CD4-positive, alpha-beta T cell (primary cell): ENCODE data around the gene CTNNA3. TPM values are rescaled to one million over a fixed set of nuclear protein-coding genes. Genes with fewer than 3 reads are reported as not detected.

Source experiments
- ATAC-seq: fragments of 200-7000 bp; cut with Tn5 transposase; one replicate; pipeline ENCODE4 v1.10.0; 2022; ENCODE audit warnings: mild to moderate bottlenecking; ENCODE audit not compliant: poor library complexity
- CTCF ChIA-PET: fragments of 350-600 bp; sonication (Branson Sonifier 250); formaldehyde crosslinking; loops from one replicate; lab custom pipeline; 2021; ENCODE audit warnings: antibody characterized with exemption, inconsistent platforms; lab: Charles Lee
- POLR2A ChIA-PET: fragments of 350-600 bp; sonication (Branson Sonifier 250); formaldehyde crosslinking; loops from one replicate; lab custom pipeline; 2021; ENCODE audit warnings: antibody characterized with exemption, inconsistent platforms; lab: Charles Lee
- DNase-seq, 14 experiments: peaks; one replicate each; pipeline ENCODE4 v3.0.0-alpha.2; 2013 to 2020; ENCODE audit warnings: mixed read lengths in 2 of 14
- H3K27ac ChIP-seq, 2 donors: one replicate each; pipeline versions ENCODE4 v1.5.1 to v1.7.0; 2013; ENCODE audit warnings: low read length in 2 of 2, low read depth in 1 of 2, mild to moderate bottlenecking in 1 of 2
- H3K27me3 ChIP-seq, 2 experiments: 1 replicate in 1 of 2; 2 replicates in 1 of 2; pipeline versions ENCODE4 v1.6.1 to v1.7.0; 2013; ENCODE audit warnings: low read length in 2 of 2, control low read depth in 1 of 2, mild to moderate bottlenecking in 1 of 2, moderate library complexity in 1 of 2; ENCODE audit not compliant: insufficient read depth in 2 of 2, control insufficient read depth in 1 of 2
- H3K36me3 ChIP-seq: one replicate; pipeline ENCODE4 v1.6.1; 2013; ENCODE audit warnings: low read length, control low read depth; ENCODE audit not compliant: insufficient read depth
- H3K4me1 ChIP-seq: one replicate; pipeline ENCODE4 v1.6.1; 2013; ENCODE audit warnings: low read length, control low read depth; ENCODE audit not compliant: insufficient read depth
- H3K4me3 ChIP-seq: one replicate; pipeline ENCODE4 v1.5.1; 2013; ENCODE audit warnings: mild to moderate bottlenecking, low read length, moderate library complexity
- H3K9me3 ChIP-seq, 2 experiments: 1 replicate in 1 of 2; 2 replicates in 1 of 2; pipeline versions ENCODE4 v1.6.1 to v1.7.0; 2013; ENCODE audit warnings: low read length in 2 of 2, mild to moderate bottlenecking in 2 of 2, control low read depth in 1 of 2, moderate library complexity in 1 of 2; ENCODE audit not compliant: control insufficient read depth in 1 of 2, insufficient read depth in 1 of 2
- H3K27ac Mint-ChIP-seq: one replicate; pipeline ENCODE4 v1.8.0; 2020; ENCODE audit warnings: mixed read lengths
- H3K27me3 Mint-ChIP-seq: one replicate; pipeline ENCODE4 v1.8.0; 2021; ENCODE audit warnings: mixed read lengths
- H3K36me3 Mint-ChIP-seq: one replicate; pipeline ENCODE4 v1.8.0; 2021; ENCODE audit warnings: low read depth, mixed read lengths
- H3K4me1 Mint-ChIP-seq: one replicate; pipeline ENCODE4 v1.8.0; 2021; ENCODE audit warnings: low read depth, mixed read lengths
- H3K4me3 Mint-ChIP-seq: one replicate; pipeline ENCODE4 v1.8.0; 2020; ENCODE audit warnings: mild to moderate bottlenecking, mixed read lengths
- H3K9me3 Mint-ChIP-seq: one replicate; pipeline ENCODE4 v1.8.0; 2020; ENCODE audit warnings: mixed read lengths
- CTCF ChIP-seq: fragments of 200-600 bp; IDR thresholded peaks from one replicate; pipeline ENCODE4 v1.8.0; 2022; ENCODE audit warnings: antibody characterized with exemption, mild to moderate bottlenecking
- intact Hi-C, 2 experiments: fragments of 100-400 bp; cut with DNase I in 1 of 2; cut with micrococcal nuclease in 1 of 2; formaldehyde crosslinking; loops; one replicate each; pipeline versions ENCODE4 v1.15.1 to v1.9.0; 2023 to 2025; cut with DNase I, micrococcal nuclease
- total RNA-seq, 174 experiments: library from RNA in 2 of 174; stranded (reverse) in 2 of 174; gene quantifications; one replicate each; pipeline ENCODE4 v1.2.3 and lab custom pipeline; 2021 to 2026

Gene CTNNA3
- total RNA-seq, 2 experiments from 2014 or later, result 0.80 TPM; not detected in 1

GRCh38 chr10:66537186-66537585, 1158.8 kb downstream of the CTNNA3 start:
- no peak overlapping the region for H3K4me3 ChIP-seq
- no peaks in the 10 kb centered on the region for H3K27me3 ChIP-seq
- Mint-ChIP-seq H3K4me1 (no peaks in the 10 kb centered on the region), H3K27ac (no peak overlapping the region), H3K36me3 (no peaks in the 10 kb centered on the region), H3K27me3 (no peaks in the 10 kb centered on the region), H3K4me3 (no peak overlapping the region), H3K9me3 (peaks cover 3% of the 10 kb centered on the region)
- CTCF ChIA-PET, result no interaction called here
- no peak overlapping the region for H3K27ac ChIP-seq
- DNase-seq (no peak), ATAC-seq (no peak)
- POLR2A ChIA-PET, result no interaction called here
- H3K4me1 ChIP-seq, result no peaks in the 10 kb centered on the region
- TF ChIP-seq CTCF, result no peak
- H3K36me3 ChIP-seq, result no peaks in the 10 kb centered on the region
- intact Hi-C loops, result no loop called here
- no peaks in the 10 kb centered on the region for H3K9me3 ChIP-seq

DNA sequence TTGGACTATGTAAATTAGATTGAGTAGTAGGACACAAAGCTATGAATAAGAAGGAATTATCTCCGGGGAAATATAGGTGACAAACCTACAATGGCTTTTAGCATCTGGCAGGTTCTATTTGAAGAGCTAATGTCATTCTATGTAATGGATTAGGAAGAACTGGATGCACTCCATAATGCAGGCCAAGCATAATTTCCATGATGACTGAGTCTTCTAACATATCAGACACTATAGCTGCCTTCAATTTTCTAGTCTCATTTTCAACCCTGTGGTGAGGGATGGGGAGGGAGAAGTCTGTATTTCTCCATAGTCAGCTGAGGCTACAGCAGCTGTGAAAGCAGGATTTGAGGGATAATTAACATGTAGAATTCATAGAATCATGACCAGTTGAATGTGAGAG, 1160.6 kb downstream of the CTNNA3 start:
- Histone ChIP-seq H3K27me3 (no peaks in the 10 kb centered on the region), H3K9me3 (no peaks in the 10 kb centered on the region), H3K27ac (no peak overlapping the region), H3K4me1 (no peaks in the 10 kb centered on the region), H3K4me3 (no peak overlapping the region), H3K36me3 (no peaks in the 10 kb centered on the region)
- no peak for TF ChIP-seq CTCF
- intact Hi-C loops, result no loop called here
- Mint-ChIP-seq H3K4me3 (no peak overlapping the region), H3K27me3 (no peaks in the 10 kb centered on the region), H3K4me1 (no peaks in the 10 kb centered on the region), H3K9me3 (peaks cover 3% of the 10 kb centered on the region), H3K36me3 (no peaks in the 10 kb centered on the region), H3K27ac (no peak overlapping the region)
- ChIA-PET CTCF (no interaction called here), POLR2A (no interaction called here)
- DNase-seq (no peak), ATAC-seq (no peak)

DNA sequence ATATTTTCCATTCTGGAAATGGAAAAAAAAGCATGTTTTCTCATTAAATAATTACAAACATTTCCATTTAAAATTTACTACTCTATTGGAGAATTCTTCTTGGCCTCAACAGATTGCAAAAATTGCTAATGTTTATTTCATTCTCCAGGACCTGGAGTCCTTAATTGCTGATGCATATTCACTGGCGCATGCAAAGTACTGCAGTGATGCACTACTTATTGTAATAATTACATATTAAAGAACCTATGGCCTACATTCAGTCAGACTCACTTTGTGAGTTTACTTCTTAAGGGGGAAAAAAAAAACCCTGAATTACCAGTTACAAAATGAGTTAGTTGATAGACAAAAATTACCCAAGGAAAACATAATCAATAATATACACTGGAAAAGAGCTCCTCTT, 1161.1 kb downstream of the CTNNA3 start:
- ChIA-PET POLR2A (no interaction called here), CTCF (no interaction called here)
- intact Hi-C loops, result no loop called here

More for the DNA sequence above, 1161.1 kb downstream of the CTNNA3 start:
- Histone ChIP-seq H3K27me3 (no peaks in the 10 kb centered on the region), H3K27ac (no peak overlapping the region), H3K4me3 (no peak overlapping the region), H3K4me1 (no peaks in the 10 kb centered on the region), H3K36me3 (no peaks in the 10 kb centered on the region), H3K9me3 (no peaks in the 10 kb centered on the region)
- no peak for ATAC-seq
- H3K27me3 Mint-ChIP-seq, result no peaks in the 10 kb centered on the region
- no peak overlapping the region for H3K27ac Mint-ChIP-seq
- H3K4me3 Mint-ChIP-seq, result no peak overlapping the region
- peaks cover 3% of the 10 kb centered on the region for H3K9me3 Mint-ChIP-seq
- H3K4me1 Mint-ChIP-seq, result no peaks in the 10 kb centered on the region
- no peak for DNase-seq
- H3K36me3 Mint-ChIP-seq, result no peaks in the 10 kb centered on the region
- no peak for TF ChIP-seq CTCF
